ENCODE data around the gene MOXD1.

The MOXD1 gene

DNA sequence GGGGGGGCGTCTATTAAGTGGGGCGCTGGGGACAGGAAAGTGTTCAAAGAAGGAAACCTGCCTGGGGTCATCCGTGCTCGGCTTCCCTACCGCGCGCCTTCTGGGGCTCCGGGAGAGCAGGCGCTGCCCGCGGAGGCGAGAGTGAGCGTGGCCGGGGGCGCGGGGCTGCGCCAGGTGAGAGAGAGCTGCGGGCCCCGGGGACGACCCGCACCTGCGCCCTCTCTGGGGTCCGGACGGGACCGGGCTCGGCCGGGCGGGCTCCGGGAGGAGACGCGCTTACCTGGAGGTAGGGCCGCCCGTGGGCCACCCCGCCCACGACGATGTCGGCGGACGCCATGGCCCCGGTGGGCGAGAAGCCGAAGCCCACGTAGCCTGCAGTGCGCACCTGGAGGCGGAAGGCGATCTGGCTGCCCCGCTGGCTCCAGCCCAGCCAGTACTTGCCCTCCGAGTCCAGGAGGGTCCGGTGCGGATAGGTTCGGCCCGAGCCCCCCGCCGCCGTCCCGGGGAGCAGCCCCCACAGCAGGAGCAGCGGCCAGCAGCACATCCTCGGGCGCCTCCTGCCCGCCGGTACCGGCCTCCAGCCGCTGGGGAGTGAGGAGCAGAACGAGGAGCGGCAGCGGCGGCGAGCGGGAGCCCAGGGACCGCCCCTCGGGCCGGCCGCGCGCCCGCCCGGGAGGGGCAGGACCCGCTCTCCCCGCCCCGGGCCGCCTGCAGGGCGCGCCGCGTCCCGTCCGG is at the start of gene MOXD1:
TSS of gene MOXD1 (minus strand) at position 593 of the 735 bp plus-strand sequence. CDS start at position 544, 49 bp downstream.
- DNase-seq (ENCODE audit: low read depth in 2 of 2), result no peak

- no peak for DNase-seq (ENCODE audit: low read depth in 2 of 2)
Observed at GRCh38 chr6:132446855-132447241, 45.6 kb upstream of the MOXD1 start.

- no peak for DNase-seq (ENCODE audit: low read depth in 2 of 2)
Observed at GRCh38 chr6:132446141-132446854, 45.0 kb upstream of the MOXD1 start.

DNA sequence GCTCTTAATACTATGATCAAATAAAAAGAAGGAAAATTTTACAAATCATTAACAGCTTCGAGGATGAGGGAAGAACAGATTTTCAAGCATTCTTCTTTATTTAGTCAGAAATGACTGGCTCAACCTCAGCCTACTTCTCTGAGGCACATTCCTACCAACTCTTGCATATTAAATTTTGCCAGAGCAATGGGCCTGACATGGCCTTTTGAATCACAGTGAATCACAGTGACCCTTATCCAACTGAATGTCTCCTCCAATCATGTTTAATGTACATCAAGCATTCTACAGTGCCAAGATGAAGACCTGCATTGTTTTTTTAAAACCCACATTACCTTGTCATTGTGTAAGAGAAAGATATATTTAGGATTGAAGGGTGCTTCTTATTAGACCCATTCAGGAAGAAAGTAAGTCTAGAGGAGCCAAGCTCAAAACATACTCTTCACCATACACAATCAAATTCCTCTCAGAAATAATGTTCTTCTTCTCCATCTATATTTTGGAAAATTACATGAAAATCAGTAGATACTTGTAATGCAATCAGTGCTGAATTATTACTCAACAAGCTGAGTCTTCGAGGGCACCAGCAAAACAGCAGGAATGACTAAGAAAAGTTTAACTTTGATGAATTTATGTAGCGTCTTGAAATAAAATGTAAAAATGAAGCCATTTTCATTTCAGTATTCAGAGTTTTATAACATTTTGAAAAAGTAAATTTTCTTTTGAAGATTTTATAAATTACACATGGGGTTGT is 44.1 kb upstream of the MOXD1 start:
- DNase-seq (ENCODE audit: low read depth in 2 of 2), result no peak

- no peak for DNase-seq (ENCODE audit: low read depth in 2 of 2)
Observed at GRCh38 chr6:132443206-132443605, 41.9 kb upstream of the MOXD1 start.

- no peak for DNase-seq (ENCODE audit: low read depth in 2 of 2)
Observed at GRCh38 chr6:132430110-132430509, 28.8 kb upstream of the MOXD1 start.

GRCh38 chr6:132425176-132425575 is 23.9 kb upstream of the MOXD1 start:
- DNase-seq (ENCODE audit: low read depth in 2 of 2), result no peak

- DNase-seq (ENCODE audit: low read depth in 2 of 2), result no peak
Observed at GRCh38 chr6:132423839-132424238, 22.6 kb upstream of the MOXD1 start.

DNA sequence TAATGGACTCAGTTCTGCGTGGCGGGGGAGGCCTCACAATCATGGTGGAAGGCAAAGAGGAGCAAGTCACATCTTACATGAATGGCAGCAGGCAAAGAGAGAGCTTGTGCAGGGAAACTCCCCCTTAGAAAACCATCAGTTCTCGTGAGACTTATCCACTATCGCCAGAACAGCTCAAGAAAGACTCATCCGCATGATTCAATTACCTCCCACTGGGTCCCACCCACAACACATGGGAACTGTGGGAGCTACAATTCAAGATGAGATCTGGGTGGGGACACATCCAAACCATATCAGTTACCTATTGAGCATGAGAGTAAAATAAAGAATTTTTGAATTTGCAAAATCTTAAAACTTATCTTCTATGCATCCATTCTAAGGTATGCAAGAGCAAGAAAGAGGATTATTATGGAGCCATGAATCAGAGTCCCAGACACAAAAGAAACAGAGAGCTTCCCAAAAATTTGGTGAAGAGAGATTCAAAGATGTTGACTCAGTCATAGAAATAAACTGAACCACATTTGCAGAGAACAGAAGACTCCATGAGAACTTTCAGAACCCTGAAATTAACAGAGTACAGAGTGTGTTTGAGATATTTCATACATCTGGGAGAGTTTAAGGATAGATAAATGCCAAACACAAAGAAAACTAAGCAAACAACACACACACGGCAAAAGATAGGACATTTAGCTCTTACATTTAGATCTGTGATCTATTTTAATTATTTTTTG is 17.1 kb upstream of the MOXD1 start:
- DNase-seq (ENCODE audit: low read depth in 2 of 2), result no peak

DNA sequence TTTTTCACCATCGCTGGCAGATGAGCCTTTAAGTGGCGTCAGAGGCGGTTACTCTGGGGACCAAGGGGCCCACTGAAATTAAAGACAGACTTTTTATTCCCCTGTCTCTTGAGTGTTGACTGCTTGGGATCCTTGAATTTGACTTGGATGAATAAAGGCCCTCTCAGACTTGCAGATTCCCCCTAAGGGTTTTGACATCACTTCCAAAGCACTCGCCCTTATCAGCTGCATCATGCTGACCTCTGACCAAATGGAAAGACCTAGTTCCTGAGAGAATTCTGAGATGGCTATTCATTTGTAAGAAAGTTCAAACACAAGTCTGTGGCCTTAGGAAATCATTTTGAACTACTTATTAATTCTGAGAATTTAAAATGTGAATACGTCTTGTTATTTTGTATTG is 13.5 kb upstream of the MOXD1 start:
- no peak for DNase-seq (ENCODE audit: low read depth in 2 of 2)

- no peak for DNase-seq (ENCODE audit: low read depth in 2 of 2)
Observed at GRCh38 chr6:132414322-132414721, 13.0 kb upstream of the MOXD1 start.

GRCh38 chr6:132413499-132413802 is 12.2 kb upstream of the MOXD1 start:
- no peak for DNase-seq (ENCODE audit: low read depth in 2 of 2)

GRCh38 chr6:132412656-132413498 is 11.6 kb upstream of the MOXD1 start:
- DNase-seq (ENCODE audit: low read depth in 2 of 2), result no peak

- no peak for DNase-seq (ENCODE audit: low read depth in 2 of 2)
Observed at GRCh38 chr6:132411296-132411695, 10.0 kb upstream of the MOXD1 start.

- DNase-seq (ENCODE audit: low read depth in 2 of 2), result no peak
Observed at GRCh38 chr6:132410830-132411229, 9.6 kb upstream of the MOXD1 start.

GRCh38 chr6:132405143-132405915 is 4.1 kb upstream of the MOXD1 start:
- no peak for DNase-seq (ENCODE audit: low read depth in 2 of 2)

GRCh38 chr6:132404736-132405135 is 3.5 kb upstream of the MOXD1 start:
- DNase-seq (ENCODE audit: low read depth in 2 of 2), result no peak

DNA sequence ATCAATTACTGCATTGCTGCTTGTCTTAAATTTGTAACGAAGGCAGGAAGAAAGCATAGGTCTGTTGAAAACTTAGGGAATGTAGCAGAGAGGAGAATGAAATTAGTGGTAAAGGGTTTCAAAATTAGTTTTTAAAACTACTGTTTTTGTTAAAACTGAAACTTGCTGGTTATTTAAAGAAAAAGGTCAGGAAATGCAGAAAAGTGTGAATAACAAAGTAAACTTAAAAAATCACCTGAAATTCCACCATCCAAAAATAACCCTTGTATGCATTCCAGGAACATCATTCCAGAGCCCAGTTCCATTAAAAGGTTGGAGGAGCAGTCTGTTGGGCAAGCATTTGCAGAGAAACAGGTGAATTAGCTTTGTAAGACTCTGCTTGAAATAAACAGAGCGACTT is 3.1 kb upstream of the MOXD1 start:
- no peak for DNase-seq (ENCODE audit: low read depth in 2 of 2)

DNA sequence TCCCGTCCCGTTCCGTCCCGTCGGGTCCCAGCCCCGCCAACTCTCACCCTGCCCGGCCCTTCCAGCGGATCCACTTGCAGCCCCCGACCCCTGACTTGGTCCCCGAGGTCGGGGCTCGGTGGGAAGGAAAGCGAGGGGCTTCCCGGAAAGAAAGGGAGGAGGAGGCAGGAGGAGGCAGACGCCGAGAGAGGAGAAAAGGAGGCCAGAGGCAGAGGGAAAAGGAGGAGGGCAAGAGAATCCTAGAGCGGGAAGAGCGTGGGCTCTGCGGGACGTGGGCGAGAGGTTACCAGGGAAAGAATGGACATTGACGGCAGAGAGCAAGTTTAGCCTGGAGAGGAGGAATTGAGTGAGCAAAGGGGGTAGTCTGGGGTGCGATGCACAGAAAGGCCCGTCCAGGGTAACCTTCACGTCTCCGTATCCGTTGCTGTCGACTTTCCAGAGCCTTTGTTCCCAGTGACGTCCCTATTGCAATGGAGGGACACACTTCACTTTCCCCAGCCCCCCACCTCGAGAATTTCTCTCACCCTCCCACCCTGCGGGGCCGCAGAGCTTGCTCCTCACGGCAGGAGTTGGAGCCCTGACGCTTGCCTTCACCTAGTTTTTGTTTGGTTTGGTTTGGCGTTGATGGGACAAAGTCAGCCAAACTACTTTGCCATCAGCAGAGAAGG is 477 bp upstream of the MOXD1 start:
- no peak for DNase-seq (ENCODE audit: low read depth in 2 of 2)

DNA sequence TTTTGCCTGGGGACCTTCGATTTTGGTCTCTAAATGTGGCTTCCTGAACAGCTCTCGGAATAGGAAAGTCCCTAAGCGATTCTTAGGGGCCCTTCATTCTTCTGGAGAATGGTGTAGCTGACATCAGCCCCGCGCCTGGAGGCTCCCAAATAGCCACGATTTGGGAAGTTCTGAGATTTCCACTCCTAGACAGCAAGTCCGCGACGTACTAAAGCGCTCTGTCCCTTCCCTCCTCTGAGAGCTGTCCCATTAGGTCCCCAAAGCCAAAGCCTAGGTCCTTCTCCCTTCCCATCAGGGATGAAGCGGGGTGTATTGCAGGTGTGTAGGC is 756 bp downstream of the MOXD1 start:
- no peak for DNase-seq (ENCODE audit: low read depth in 2 of 2)

All from stimulated activated CD8-positive, alpha-beta memory T cell treated with anti-CD3 and anti-CD28 coated beads, Interleukin-7, amount 100 ng/mL, for 4 hours (primary cell).